ENCODE results near the gene PLOD3. TPM values are rescaled to one million over a fixed set of nuclear protein-coding genes. Genes with fewer than 3 reads are reported as not detected.

PLOD3 gene
- total and polyA plus RNA-seq, 2 donors: 24.8 to 57.6 TPM

Small RNAs within 50 kb of the gene (small RNA-seq; reads per million reads assigned to genes)
- gene MIR4653: not detected

Other genes starting within 250 kb of the PLOD3 start
- gene MUC12, start 248.0 kb downstream of the PLOD3 start, total RNA-seq: 1.1 TPM
- gene MUC12, start 248.0 kb downstream of the PLOD3 start, polyA plus RNA-seq: 2.1 TPM
- not detected for gene MUC17, start 197.5 kb downstream of the PLOD3 start, total RNA-seq
- gene MUC17, start 197.5 kb downstream of the PLOD3 start, polyA plus RNA-seq: not detected
- 13.5 TPM for gene TRIM56, start 132.1 kb downstream of the PLOD3 start, total RNA-seq
- 15.4 TPM for gene TRIM56, start 132.1 kb downstream of the PLOD3 start, polyA plus RNA-seq
- 3.1 TPM for gene SERPINE1, start 90.5 kb downstream of the PLOD3 start, total RNA-seq
- gene SERPINE1, start 90.5 kb downstream of the PLOD3 start, polyA plus RNA-seq: 45.6 TPM
- 40.8 TPM for gene AP1S1, start 63.1 kb downstream of the PLOD3 start, total RNA-seq
- 41.0 TPM for gene AP1S1, start 63.1 kb downstream of the PLOD3 start, polyA plus RNA-seq
- not detected for gene VGF, start 52.0 kb downstream of the PLOD3 start, total RNA-seq
- gene VGF, start 52.0 kb downstream of the PLOD3 start, polyA plus RNA-seq: 0.18 TPM
- not detected for gene NAT16, start 37.3 kb downstream of the PLOD3 start, total RNA-seq
- gene NAT16, start 37.3 kb downstream of the PLOD3 start, polyA plus RNA-seq: not detected
- not detected for gene MOGAT3, start 16.5 kb downstream of the PLOD3 start, total RNA-seq
- not detected for gene MOGAT3, start 16.5 kb downstream of the PLOD3 start, polyA plus RNA-seq
- gene ZNHIT1, start 584 bp upstream of the PLOD3 start, total RNA-seq: 59.5 TPM
- gene ZNHIT1, start 584 bp upstream of the PLOD3 start, polyA plus RNA-seq: 77.5 TPM
- 5.3 TPM for gene CLDN15, start 20.2 kb upstream of the PLOD3 start, total RNA-seq
- 15.2 TPM for gene CLDN15, start 20.2 kb upstream of the PLOD3 start, polyA plus RNA-seq
- gene FIS1, start 27.5 kb upstream of the PLOD3 start, total RNA-seq: 66.7 TPM
- 247 TPM for gene FIS1, start 27.5 kb upstream of the PLOD3 start, polyA plus RNA-seq
- gene IFT22, start 104.2 kb upstream of the PLOD3 start, total RNA-seq: 28.2 TPM
- 32.9 TPM for gene IFT22, start 104.2 kb upstream of the PLOD3 start, polyA plus RNA-seq
- 2.9 TPM for gene COL26A1, start 145.3 kb upstream of the PLOD3 start, total RNA-seq
- gene COL26A1, start 145.3 kb upstream of the PLOD3 start, polyA plus RNA-seq: 0.06 TPM

Data from urinary bladder (tissue), 2 donors.